Cardiac fibroblast (primary cell): ENCODE data around the gene ATP13A4.

Experiments used
- DNase-seq, 2 donors: peaks; one replicate each; pipeline versions ENCODE4 v3.0.0 to v3.0.0-alpha.2; 2010; ENCODE audit warnings: low read depth in 2 of 2
- H3K4me3 ChIP-seq, 2 donors: replicated peaks in 1 of 2; 1 replicate in 1 of 2; 2 replicates in 1 of 2; pipeline ENCODE4 v1.5.1; 2011; ENCODE audit warnings: low read depth in 2 of 2, low read length in 2 of 2, mild to moderate bottlenecking in 2 of 2, moderate library complexity in 1 of 2
- CTCF ChIP-seq: IDR thresholded peaks from one replicate; pipeline ENCODE4 v1.5.1; 2011; ENCODE audit warnings: low read depth, mild to moderate bottlenecking, low read length, inconsistent platforms

ATP13A4 gene

GRCh38 chr3:193464889-193465288, 89.8 kb downstream of the ATP13A4 start:
- DNase-seq = no peak
- no peak overlapping the region for H3K4me3 ChIP-seq
- no peak for TF ChIP-seq CTCF

GRCh38 chr3:193457526-193457925, 97.2 kb downstream of the ATP13A4 start:
- TF ChIP-seq CTCF = no peak
- H3K4me3 ChIP-seq = no peak overlapping the region
- DNase-seq = no peak

GRCh38 chr3:193452338-193452737, 102.4 kb downstream of the ATP13A4 start:
- peak; percentile 6 for TF ChIP-seq CTCF
- DNase-seq = peak in 1 of 2 donors; percentile 5
- H3K4me3 ChIP-seq = no peak overlapping the region

- no peak overlapping the region for H3K4me3 ChIP-seq
- TF ChIP-seq CTCF = no peak
- DNase-seq = no peak
Measured at GRCh38 chr3:193451902-193452301, 102.8 kb downstream of the ATP13A4 start.

- TF ChIP-seq CTCF = no peak
- no peak overlapping the region for H3K4me3 ChIP-seq
- no peak for DNase-seq
Measured at GRCh38 chr3:193446965-193447602, 107.6 kb downstream of the ATP13A4 start.

GRCh38 chr3:193439423-193439822, 115.3 kb downstream of the ATP13A4 start:
- DNase-seq = no peak
- no peak for TF ChIP-seq CTCF

GRCh38 chr3:193418576-193419373, 135.9 kb downstream of the ATP13A4 start:
- H3K4me3 ChIP-seq = no peak overlapping the region
- TF ChIP-seq CTCF = no peak
- no peak for DNase-seq

More at GRCh38 chr3:193439423-193439822, 115.3 kb downstream of the ATP13A4 start:
- H3K4me3 ChIP-seq = no peak overlapping the region
